NCI-H2029 treated with DMSO at 0.1 percent for 48 hours (cell line): ENCODE measurements around the gene SP7.
"Not testable (repeated sequence)": the region's sequence is repeated elsewhere in the genome, so short reads cannot be mapped to it uniquely, and the experiment has no call there.

ENCODE experiments used
- DNase-seq: peaks from one replicate; lab custom pipeline; 2025; lab: John Stamatoyannopoulos, UW

Gene SP7

DNA sequence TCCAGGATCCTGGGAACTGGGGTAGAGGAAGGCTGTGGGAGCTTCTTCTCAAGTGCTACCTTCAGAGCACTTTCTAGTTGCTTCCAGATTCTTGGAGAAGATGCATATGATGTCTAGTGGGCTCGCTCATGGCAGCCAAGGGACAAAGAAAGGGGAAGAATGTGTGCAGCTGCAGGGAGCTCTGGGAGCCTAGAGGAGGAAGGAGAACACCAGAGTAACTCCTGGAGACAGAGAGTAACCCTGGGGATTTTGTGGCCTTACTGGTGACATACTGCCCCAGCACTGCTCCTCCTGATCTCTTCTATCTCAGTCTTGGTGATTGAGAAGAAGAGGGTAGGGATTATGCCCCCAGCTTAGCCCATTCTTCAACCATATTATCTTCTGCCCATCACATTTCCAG lies 10.3 kb upstream of the SP7 start:
- no peak for DNase-seq

DNA sequence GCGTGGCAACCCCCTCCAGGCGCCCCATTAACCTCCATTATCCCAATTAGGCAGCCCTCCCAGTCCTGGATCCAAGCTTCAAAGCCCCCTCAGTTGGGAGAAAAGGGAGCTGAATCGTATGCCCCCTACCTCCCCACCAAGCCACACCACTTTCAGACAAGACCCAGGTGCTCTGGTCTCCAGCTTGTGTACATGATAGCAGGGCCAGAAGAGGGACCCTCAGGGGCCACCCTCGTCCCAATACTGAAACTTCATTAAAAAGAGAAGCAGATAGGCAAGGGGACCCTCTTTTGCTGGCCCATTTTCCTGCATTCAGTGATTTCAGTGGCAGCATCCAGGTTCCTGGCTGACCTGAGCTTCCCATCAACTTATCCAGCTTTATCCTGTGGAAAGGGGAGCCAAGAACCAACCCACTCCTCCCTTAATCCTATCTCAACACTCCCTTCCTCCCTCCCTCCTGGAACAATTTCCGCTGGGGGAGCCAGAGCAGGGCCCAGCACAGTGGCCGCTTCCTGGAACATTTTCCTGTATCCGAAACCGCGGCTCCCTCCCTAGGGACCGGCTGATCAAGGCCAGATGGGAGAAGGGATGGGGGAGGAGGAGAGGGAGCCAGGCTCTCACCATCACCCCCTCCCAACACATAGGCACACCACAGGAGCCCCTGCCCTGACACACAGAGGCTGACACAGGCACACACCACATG lies 9.5 kb upstream of the SP7 start:
- DNase-seq = no peak

DNA sequence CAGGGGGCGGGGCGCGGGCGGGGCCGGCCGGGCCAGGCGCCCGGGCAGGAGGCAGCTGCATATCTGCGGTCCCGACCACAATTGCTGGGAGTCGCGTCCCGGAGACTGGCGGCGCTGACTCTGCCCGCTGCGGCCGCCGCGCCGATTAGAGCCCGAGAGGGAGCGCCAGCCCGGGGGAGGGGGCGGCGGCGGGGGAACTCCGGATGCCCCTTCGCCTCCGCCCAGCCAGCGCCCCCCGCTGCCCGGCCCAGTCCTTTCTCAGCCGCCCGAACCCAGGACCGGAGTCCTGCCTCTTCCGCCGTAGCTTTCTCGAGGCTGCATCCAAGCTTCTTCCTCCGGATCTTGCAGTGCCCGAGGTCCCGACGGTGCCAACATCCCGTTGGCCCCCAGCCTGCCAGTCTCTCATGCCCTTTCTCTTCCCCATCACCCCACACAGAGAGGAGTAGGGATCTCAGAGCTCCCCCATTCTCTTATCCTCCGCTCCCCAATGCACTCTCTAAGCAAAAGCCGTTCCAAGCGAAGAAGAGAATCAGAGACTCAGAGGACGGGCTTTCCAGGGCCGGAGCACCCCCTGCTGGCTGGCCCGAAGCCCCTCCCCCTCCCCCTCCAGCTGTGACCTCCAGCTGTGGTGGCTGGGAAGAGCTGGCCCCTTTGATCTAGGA lies 8.8 kb upstream of the SP7 start:
- no peak for DNase-seq

DNA sequence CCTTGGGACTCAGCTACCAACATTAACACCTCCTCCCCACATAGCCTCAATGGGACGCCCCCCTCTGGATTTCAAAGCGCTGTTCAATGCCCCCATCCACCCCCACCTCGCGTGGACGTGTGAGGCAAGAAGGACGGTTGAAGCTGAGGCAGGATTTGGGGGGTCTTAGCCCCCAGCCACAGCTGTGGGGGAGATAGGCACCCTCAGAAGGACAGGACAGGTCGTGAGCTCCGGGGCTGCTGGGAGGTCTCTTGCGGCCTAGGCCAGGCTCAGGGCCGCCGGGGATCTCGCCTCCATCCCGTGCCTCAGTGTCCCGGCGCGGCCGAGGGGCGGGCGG lies 8.3 kb upstream of the SP7 start:
- DNase-seq = no peak

DNA sequence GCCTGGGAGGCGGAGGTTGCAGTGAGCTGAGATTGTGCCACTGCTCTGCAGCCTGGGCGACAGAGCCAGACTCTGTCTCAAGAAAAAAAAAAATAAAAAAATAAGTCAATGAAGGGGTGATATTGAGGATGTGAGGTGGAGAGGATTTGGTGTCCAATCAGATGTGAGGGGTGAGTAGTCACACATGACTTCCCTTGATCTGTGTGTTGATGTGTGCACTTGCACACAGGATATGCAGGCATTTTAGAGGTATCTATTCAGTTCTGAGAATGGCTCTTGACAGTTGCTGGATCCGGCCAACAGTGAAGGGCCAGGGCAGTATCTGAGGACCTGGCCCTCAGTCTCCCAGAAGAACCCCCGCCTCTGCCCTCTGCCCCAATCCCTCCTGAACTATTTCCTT lies 7.8 kb upstream of the SP7 start:
- no peak for DNase-seq

DNA sequence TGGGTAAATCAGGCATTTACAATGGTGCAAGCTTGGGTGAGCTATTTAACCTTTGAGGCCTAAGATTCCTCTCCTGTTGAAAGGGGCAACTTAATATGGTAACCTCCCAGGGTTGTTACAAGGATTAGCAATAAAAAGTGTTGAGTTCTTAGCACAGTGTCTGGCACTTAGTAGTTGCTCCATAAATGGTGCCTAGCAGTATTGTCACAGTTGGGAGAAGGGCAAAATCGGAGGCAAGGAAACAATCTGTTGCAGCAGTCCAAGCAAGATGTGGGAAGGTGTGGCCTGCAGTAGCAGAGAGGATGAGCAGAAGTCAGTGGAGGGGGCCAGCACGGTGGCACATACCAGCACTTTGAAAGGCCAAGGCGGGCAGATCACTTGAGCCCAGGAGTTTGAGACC lies 7.3 kb upstream of the SP7 start:
- no peak for DNase-seq

DNA sequence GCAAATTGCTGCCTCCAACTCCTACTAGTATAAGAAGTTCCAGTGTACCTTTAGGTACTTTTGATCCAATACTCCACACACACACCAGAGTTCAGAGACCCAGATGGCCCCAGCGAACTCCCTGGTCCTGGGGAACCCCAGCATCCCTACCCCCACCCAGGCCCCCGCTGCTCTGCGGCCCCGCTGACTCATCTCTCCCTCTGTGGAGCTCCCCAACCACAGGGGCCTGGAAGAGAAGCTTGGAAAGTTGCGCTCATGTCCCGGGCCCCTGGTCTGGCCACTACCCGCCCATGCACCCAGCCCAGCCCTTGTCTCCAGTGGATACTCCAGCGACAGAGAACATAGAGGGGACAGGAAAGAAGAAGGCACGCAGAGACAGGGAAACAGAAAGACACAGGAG lies 4.2 kb upstream of the SP7 start:
- no peak for DNase-seq

DNA sequence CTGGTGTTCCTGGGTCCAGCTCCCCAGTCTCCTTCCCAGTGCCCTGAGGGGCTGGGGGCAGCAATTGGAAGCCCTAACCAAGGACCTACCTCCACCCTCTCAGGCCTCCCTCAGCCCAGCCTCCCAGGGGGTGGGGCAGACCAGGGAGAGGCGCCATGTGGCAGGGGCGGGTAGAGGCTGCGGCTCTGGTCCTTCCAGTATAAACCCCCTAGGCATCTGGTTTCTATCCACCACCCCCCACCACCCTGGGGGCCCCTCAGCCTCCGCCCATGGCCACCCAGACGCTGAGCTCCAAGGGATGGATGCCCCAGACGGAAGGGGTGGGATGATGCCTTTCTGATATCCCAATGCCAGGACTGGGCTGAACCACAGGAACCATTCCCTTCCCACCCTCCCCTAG lies 2.8 kb upstream of the SP7 start:
- DNase-seq = no peak

DNA sequence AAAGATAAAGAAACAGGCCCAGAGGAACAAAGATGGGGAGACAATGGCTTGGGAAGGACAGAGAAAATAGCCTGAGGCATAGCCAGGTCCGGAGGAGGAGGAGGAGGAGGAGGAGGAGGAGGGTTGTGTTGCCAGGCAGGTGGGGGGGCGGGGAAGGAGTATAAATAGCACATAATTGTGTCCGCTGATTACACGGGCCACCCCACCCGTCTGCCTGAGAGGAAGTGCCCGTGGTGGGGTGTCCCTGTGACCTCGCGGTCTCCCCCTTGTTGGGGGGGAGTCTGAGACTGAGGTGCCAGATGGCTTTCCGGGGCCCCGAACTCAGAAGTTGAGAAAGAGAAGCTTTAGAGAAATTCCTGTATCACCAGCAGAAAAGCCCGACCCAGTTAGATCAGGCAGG lies 1.9 kb upstream of the SP7 start:
- no peak for DNase-seq

DNA sequence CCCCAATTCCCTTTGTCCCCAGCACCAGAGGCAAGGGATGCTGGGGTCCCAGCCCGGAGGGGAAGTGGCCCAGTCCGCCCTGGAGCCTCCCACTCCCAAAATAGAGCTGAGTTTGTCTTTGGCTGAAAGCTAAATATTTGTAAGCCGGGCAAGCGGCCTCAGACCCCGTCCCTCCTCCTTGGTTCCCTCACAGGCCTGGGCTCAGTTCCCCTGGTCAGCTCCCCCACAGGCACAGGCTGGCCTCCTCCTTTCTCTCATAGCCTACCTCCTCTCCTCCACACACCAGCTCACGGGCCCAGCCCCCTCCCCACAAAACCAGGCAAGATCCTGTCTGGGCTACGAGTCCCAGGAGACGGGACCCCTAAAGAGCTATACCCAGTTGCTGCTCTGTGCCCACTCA lies 1.3 kb downstream of the SP7 start:
- DNase-seq = no peak

DNA sequence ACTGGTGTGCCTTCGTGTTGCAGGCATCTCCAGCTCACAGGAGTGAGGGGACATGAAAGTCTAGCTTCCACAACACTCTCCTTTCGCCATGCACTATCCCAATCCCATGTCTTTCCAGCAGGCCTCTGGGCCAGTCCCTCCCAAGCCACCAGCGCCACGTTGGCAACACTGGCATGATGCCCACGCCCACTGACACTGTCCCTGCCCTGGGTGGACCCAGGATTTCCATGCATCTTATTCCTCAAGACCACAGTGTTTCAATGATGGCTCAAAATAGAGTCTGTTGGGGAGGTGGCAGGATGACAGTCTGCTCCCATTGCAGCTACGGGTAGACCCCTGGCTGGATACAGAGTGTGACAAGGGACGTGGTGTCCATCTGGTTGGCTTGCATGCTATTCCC lies 2.3 kb downstream of the SP7 start:
- no peak for DNase-seq

DNA sequence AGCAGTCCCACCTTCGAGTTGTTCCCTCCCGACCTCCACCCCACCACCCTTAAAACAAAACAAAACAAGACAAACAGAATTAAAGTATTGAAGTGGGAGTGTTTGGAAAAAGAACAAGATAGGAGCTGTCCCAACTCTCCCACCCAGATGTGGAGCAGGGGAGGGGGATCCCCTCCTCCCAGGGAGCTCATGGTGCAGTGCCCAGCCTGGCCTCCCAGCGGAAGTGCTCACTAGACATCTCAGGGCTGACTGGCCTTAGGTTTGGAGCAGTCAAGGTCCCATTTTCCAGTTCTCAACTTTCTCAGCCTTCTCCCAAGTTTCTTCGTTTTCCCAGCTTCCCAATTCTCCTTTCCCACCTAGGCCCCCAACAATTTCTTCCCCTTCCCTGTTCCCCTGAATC lies 2.9 kb downstream of the SP7 start:
- DNase-seq = no peak

DNA sequence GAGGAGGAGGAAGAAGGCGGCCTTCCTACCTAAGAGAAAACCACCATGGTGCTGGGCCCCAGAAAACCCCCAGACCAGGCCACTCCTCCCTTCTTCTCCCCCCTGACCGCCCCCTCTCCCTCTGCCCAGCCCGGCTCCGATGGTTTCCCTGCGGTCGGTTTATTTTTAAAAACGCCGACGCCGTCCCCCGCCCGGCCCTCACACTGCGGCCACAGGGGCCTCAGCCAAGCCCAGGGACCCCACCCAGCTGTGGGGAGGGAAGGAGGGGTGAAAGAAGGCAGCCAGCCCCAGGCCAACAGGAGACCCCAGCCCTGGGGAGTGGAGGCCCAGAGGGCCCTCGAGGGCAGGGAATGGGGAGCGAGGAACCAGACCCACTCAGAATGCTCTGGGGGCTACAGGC lies 3.4 kb downstream of the SP7 start:
- DNase-seq = no peak

DNA sequence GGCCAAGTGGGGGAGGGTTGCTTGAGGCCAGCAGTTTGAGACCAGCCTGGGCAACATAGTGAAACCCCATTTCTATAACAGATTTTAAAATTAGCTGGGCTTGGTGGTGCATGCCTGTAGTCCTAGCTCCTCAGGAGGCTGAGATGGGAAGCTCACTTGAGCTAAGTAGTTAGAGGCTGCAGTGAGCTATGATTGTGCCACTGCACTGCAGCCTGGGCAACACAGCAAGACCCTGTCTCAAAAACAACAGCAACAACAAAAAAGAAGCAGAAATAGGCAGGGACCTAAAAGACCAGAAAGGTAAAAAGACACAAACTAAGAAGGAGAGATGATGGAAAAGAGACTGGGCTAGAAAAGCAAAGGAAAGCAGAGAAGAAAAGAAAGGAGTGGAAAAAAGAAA lies 3.8 kb downstream of the SP7 start:
- not testable (repeated sequence) for DNase-seq

DNA sequence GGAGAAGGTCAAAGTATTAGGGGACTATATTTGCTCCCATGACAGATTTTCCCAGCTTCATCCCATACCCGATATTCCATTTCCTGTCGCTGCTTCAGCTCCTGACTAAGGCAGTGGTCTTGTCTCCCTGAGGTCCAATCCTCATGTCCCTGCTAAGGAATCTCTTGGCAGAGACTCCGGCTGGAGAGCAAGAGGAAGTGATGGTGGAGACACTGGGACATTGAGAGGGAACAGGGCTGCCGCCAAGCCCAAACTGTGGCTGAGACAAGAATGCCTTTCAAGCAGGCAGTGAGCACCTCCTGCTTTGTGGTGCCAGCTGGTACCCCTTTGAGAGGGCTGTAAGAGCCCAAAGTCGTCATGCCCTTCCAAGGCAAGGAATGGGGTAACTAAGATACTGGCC lies 5.5 kb downstream of the SP7 start:
- no peak for DNase-seq

DNA sequence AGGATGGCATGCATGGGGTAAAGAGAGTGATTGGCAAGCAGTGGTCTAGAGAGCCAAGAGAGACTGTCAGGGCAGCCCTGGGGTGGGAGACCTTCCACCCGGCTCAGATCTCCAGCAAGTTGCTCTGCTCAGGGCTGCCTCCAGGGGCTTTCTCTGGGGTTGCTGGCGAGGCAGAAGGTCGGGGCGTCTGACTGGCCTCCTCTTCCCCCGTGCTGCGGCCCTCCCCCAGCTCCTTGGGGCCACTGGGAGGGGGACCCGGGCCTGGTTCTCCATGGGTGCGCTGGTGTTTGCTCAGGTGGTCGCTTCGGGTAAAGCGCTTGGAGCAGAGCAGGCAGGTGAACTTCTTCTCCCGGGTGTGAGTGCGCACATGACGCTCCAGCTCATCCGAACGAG lies 8.1 kb downstream of the SP7 start:
- DNase-seq = no peak

DNA sequence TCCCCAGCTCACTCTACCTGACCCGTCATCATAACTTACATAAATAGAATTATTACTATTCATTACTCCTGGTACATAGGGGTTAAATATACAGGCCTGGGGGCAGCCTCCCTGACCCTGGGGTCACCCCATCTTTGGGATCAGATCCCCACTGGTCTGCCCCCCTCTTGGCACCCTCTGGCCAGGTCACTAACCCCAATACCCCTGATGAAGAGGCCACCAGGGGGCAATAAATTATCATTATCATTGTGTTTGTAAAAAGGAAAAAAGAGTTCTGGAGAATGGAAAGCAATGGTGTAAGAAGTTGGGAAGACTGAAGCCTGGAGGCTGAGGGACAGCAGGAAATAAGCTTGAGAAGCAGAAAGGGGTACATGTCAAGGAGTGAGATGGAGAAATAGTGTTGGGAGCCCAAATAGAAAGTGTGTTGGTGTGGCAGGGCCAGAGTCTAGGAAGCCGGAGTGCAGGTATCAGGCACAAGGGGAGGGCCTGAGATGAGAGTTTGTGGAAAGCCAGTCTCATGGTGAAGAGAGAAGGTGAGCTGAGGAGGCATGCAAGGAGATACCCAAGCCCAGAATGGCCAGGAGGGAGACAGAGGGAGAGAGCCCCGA lies 8.6 kb downstream of the SP7 start:
- no peak for DNase-seq

DNA sequence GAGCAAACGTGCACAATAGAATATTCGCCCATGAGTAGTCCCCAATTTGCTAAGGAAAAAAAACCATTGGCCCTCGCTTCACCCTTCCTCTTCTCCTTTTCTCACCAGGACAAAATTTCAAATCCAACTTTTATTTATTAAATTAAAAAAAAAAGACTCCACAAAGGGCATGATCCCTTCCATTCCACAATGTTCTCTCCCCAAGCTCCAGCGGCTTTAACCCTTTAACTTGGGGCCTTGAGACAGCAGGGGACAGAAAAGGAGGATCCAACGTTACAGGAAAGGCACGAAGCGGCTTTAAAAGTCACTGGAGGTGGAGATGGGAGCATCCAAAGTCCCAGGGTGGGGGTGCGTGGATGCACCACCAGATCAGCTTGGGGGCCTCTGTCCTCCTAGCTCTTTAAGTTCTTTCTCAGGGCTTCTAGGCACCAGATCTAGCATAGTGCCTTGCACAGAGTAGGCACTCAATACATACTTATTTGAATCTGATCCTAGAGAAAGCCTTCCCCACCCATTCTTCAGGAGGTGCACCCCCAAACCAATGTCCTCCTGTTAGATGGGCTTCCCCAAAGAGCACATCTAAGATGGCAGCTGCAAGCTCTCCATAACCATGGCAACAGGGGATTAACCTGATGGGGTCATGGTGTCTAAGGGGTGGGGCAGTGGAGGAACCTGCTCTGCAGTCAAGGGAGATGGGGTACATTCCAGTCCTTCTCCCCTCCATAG lies 9.5 kb downstream of the SP7 start:
- DNase-seq = no peak

DNA sequence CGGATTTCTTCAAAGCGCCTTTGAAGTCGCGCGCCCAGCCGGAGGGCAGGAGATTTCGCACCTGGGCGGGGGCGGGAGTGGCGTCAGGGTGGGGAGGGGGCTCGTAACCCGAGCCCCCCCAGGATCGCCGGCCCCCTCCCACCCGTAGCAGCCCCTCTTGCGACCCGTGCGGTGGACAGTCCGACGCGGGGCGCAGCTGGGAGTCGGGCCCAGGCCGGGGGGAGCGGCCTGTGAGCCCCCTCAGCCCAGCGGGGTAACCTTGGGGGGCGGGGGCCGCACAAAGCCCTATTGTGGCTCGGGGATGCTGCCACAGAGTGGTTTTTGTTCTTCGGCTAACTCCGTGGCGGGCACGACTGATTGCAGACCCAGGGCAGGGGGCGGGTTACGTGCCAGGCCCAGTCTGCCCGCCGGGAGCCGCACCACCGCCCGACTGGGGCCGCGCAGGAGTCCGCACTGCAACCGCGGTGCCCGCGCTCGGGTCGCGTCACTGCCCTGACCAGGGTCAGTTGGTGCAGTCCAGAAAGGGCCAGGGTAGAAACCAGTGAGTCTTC lies 10.6 kb downstream of the SP7 start:
- DNase-seq = no peak

DNA sequence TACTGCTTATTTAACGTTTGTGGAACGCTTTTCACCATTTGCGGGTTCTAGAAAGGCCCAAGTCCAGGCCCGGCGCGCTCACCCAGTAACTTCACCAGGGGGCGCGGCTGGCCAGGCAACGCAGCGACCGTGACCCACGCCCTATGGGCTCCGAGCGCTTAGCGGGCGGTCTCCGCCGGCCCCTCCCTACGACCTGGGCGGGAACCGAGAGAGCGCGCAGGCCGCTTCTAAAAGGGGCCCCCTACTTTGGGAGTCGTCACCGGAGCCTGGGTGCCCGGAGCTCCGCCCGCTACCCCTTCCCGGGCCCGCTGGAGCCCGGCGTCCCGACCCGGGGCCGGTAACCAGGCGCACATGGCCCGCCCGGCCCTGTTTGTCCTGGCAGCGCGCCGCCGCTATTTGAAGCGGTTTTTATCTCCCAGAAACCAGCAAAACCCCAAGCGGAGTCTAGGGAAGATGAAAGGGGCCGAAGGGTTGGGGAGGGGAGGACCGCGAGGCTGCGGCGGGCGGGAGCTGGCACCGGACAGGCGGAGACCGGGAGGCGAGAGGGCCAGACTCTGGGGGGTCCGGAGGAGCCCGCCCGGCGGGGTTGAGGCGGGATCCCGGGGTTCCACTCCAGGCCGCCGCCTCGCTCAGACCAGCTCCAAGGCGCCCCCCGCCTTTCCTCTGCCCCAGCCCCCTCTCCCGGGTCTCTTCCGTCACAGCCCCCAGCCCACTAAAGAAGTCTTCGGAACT lies 11.2 kb downstream of the SP7 start:
- peak; percentile 49 for DNase-seq

DNA sequence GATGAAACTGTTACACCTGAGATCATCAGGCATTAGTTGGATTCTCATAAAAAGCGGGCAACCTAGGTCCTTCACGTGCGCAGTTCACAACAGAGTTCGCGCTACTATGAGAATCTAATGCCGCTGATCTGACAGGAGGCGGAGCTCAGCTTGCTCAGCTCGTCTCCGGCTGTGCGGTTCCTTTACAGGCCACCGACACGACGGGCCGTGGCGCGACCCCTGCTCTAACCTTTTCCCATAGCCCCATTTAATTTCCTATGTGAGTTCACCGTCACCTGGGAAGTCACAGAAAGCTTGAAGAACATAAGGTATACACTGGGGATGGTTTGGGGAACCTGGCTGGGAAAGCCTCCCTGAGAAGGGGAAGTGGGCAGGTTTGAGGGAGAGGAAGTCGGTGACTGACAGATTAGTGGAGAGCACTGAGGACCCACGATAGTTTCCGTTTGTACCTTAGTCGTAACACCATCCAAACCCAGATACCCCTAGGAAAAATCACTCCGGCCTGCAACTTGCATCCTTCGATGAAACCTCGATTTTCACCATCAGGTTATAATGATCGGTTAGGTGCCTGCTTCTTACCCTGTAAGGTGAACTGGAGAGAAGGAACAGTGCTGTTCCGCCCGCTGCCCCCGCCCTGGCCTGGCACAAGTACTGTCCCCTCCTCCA lies 11.9 kb downstream of the SP7 start:
- DNase-seq = no peak
